Neuronal stem cell (in vitro differentiated cells): ENCODE results near the gene CHST11.

ENCODE experiments used
- DNase-seq: peaks from one replicate; pipeline ENCODE4 v3.0.0-alpha.2; 2013; ENCODE audit warnings: low spot score
- H2AFZ ChIP-seq: one replicate; pipeline ENCODE4 v1.6.1; 2013; ENCODE audit warnings: mild to moderate bottlenecking, low read length, inconsistent platforms
- H2AK5ac ChIP-seq: 2 replicates; pipeline ENCODE4 v1.6.1; 2013; ENCODE audit warnings: low read depth, mild to moderate bottlenecking, inconsistent platforms, low read length, moderate library complexity, mixed read lengths
- H2BK120ac ChIP-seq: 2 replicates; pipeline ENCODE4 v1.6.1; 2013; ENCODE audit warnings: low read depth, mild to moderate bottlenecking, inconsistent platforms, low read length, moderate library complexity, mixed read lengths
- H2BK12ac ChIP-seq: one replicate; pipeline ENCODE4 v1.6.1; 2013; ENCODE audit warnings: low read length, inconsistent platforms
- H2BK15ac ChIP-seq: 2 replicates; pipeline ENCODE4 v1.6.1; 2013; ENCODE audit warnings: mild to moderate bottlenecking, low read length, inconsistent platforms, mixed read lengths
- H2BK5ac ChIP-seq: one replicate; pipeline ENCODE4 v1.6.1; 2013; ENCODE audit warnings: inconsistent platforms, mild to moderate bottlenecking, low read length, moderate library complexity
- H3K14ac ChIP-seq: one replicate; pipeline ENCODE4 v1.6.1; 2013; ENCODE audit warnings: low read length, inconsistent platforms
- H3K18ac ChIP-seq: 2 replicates; pipeline ENCODE4 v1.6.1; 2013; ENCODE audit warnings: low read length, inconsistent platforms
- H3K23ac ChIP-seq: 2 replicates; pipeline ENCODE4 v1.6.1; 2013; ENCODE audit warnings: low read depth, mild to moderate bottlenecking, mixed read lengths, low read length, inconsistent platforms; ENCODE audit not compliant: poor library complexity
- H3K27ac ChIP-seq: replicated peaks from 3 replicates; pipeline ENCODE4 v1.5.1; 2013; ENCODE audit warnings: low read length, inconsistent platforms
- H3K27me3 ChIP-seq, 3 experiments: 2 replicates each; pipeline ENCODE4 v1.6.1; 2013; ENCODE audit warnings: low read length in 3 of 3, mild to moderate bottlenecking in 2 of 3, inconsistent platforms in 1 of 3, low read depth in 1 of 3, mixed read lengths in 1 of 3, moderate library complexity in 1 of 3; ENCODE audit not compliant: control insufficient read depth in 3 of 3, insufficient read depth in 3 of 3
- H3K36me3 ChIP-seq, 2 donors: replicated peaks in 1 of 2; 2 replicates each; pipeline ENCODE4 v1.6.1; 2013; ENCODE audit warnings: low read length in 2 of 2; ENCODE audit not compliant: control insufficient read depth in 2 of 2, insufficient read depth in 2 of 2
- H3K4ac ChIP-seq: 2 replicates; pipeline ENCODE4 v1.6.1; 2013; ENCODE audit warnings: inconsistent platforms, mild to moderate bottlenecking, low read length, moderate library complexity
- H3K4me1 ChIP-seq, 2 donors: 1 replicate in 1 of 2; 2 replicates in 1 of 2; pipeline ENCODE4 v1.6.1; 2013; ENCODE audit warnings: low read length in 2 of 2, low read depth in 1 of 2; ENCODE audit not compliant: control insufficient read depth in 2 of 2, insufficient read depth in 1 of 2
- H3K4me2 ChIP-seq: one replicate; pipeline ENCODE4 v1.6.1; 2013; ENCODE audit warnings: mild to moderate bottlenecking, low read length, inconsistent platforms; ENCODE audit not compliant: insufficient read depth, poor library complexity, severe bottlenecking
- H3K4me3 ChIP-seq, 2 donors: 2 replicates each; pipeline ENCODE4 v1.5.1; 2013; ENCODE audit warnings: low read length in 2 of 2, mild to moderate bottlenecking in 2 of 2, inconsistent platforms in 1 of 2, moderate library complexity in 1 of 2
- H3K79me1 ChIP-seq: one replicate; pipeline ENCODE4 v1.6.1; 2013; ENCODE audit warnings: low read depth, mild to moderate bottlenecking, inconsistent platforms, low read length, moderate library complexity
- H3K9ac ChIP-seq: one replicate; pipeline ENCODE4 v1.6.1; 2013; ENCODE audit warnings: mild to moderate bottlenecking, low read depth, low read length, inconsistent platforms; ENCODE audit not compliant: poor library complexity
- H3K9me3 ChIP-seq, 2 donors: replicated peaks in 1 of 2; 2 replicates each; pipeline versions ENCODE3 to v1.6.1; 2013; ENCODE audit warnings: low read length in 2 of 2, mild to moderate bottlenecking in 2 of 2, inconsistent platforms in 1 of 2, low read depth in 1 of 2, mixed read lengths in 1 of 2, moderate library complexity in 1 of 2; ENCODE audit not compliant: control insufficient read depth in 2 of 2, insufficient read depth in 1 of 2
- H4K8ac ChIP-seq: one replicate; pipeline ENCODE4 v1.6.1; 2013; ENCODE audit warnings: low read depth, mild to moderate bottlenecking, inconsistent platforms, low read length, moderate library complexity
- H4K91ac ChIP-seq: one replicate; pipeline ENCODE4 v1.6.1; 2013; ENCODE audit warnings: low read length, low read depth, mild to moderate bottlenecking, inconsistent platforms; ENCODE audit not compliant: poor library complexity
- WGBS, 2 donors: extraction: QIAGEN DNeasy Blood & Tissue Kit; methylation state at CpG; one replicate each; pipeline ENCODE4 v1.1.7; 2013; ENCODE audit warnings: missing lambda C conversion rate in 2 of 2, mixed read lengths in 1 of 2; ENCODE audit not compliant: insufficient read length in 2 of 2, insufficient replicate concordance in 1 of 2; ENCODE audit errors: extremely low coverage in 2 of 2; 5-methylcytosine and 5-hydroxymethylcytosine counted together

Gene CHST11

GRCh38 chr12:104708891-104709290 is 252.1 kb downstream of the CHST11 start:
- Histone ChIP-seq H3K4me1 (peaks cover 10 to 29% of the 10 kb centered on the region in 2 donors), H2AFZ (no peak overlapping the region), H3K4me2 (no peak overlapping the region), H3K9me3 (no peaks in the 10 kb centered on the region), H3K4me3 (no peak overlapping the region), H2BK12ac (no peak overlapping the region), H3K4ac (no peak overlapping the region), H3K9ac (no peak overlapping the region), H3K36me3 (no peaks in the 10 kb centered on the region), H3K27me3 (no peaks in the 10 kb centered on the region), H3K27ac (no peak overlapping the region), H2AK5ac (no peak overlapping the region), H4K91ac (no peak overlapping the region), H4K8ac (no peak overlapping the region), H2BK5ac (no peak overlapping the region), H3K14ac (no peak overlapping the region), H3K79me1 (no peaks in the 10 kb centered on the region), H2BK120ac (no peak overlapping the region), H2BK15ac (no peak overlapping the region), H3K18ac (no peak overlapping the region), H3K23ac (no peak overlapping the region)
- no CpG with 5 or more reads among the region's 7 CpGs for WGBS, 2 donors
- DNase-seq = no peak

- Histone ChIP-seq H3K36me3 (no peaks in the 10 kb centered on the region), H3K79me1 (no peaks in the 10 kb centered on the region), H4K8ac (no peak overlapping the region), H4K91ac (no peak overlapping the region), H3K14ac (no peak overlapping the region), H2BK15ac (no peak overlapping the region), H2BK12ac (no peak overlapping the region), H3K4me1 (peaks cover 10 to 20% of the 10 kb centered on the region in 2 donors), H3K18ac (no peak overlapping the region), H2AFZ (no peak overlapping the region), H3K4me3 (no peak overlapping the region), H3K4ac (no peak overlapping the region), H2BK120ac (no peak overlapping the region), H3K4me2 (no peak overlapping the region), H2AK5ac (no peak overlapping the region), H2BK5ac (no peak overlapping the region), H3K23ac (no peak overlapping the region), H3K27ac (no peak overlapping the region), H3K9me3 (no peaks in the 10 kb centered on the region), H3K9ac (no peak overlapping the region), H3K27me3 (no peaks in the 10 kb centered on the region)
- WGBS, 2 donors = no CpG with 5 or more reads among the region's 9 CpGs
- no peak for DNase-seq
Measured at GRCh38 chr12:104709692-104710435, 253.1 kb downstream of the CHST11 start.

GRCh38 chr12:104710940-104711689 is 254.4 kb downstream of the CHST11 start:
- no CpG with 5 or more reads among the region's 8 CpGs for WGBS, 2 donors
- H2AK5ac ChIP-seq = no peak overlapping the region
- peaks cover 11 to 15% of the 10 kb centered on the region in 2 donors for H3K4me1 ChIP-seq

GRCh38 chr12:104712477-104712876 is 255.7 kb downstream of the CHST11 start:
- Histone ChIP-seq H3K27ac (no peak overlapping the region), H3K4me1 (peaks cover 11 to 15% of the 10 kb centered on the region in 2 donors), H2AK5ac (no peak overlapping the region), H3K4me2 (no peak overlapping the region), H3K23ac (no peak overlapping the region), H3K4ac (no peak overlapping the region), H2BK120ac (no peak overlapping the region), H3K9ac (no peak overlapping the region), H3K4me3 (no peak overlapping the region), H4K8ac (no peak overlapping the region), H2BK12ac (no peak overlapping the region), H4K91ac (no peak overlapping the region), H3K36me3 (no peaks in the 10 kb centered on the region), H2BK5ac (no peak overlapping the region), H2AFZ (no peak overlapping the region), H3K27me3 (no peaks in the 10 kb centered on the region), H3K14ac (no peak overlapping the region), H3K79me1 (no peaks in the 10 kb centered on the region), H3K18ac (no peak overlapping the region), H2BK15ac (no peak overlapping the region), H3K9me3 (no peaks in the 10 kb centered on the region)
- no CpG with 5 or more reads among the region's 6 CpGs for WGBS, 2 donors
- DNase-seq = no peak

More at GRCh38 chr12:104710940-104711689, 254.4 kb downstream of the CHST11 start:
- no peak overlapping the region for H3K9ac ChIP-seq
- H4K91ac ChIP-seq = no peak overlapping the region
- no peak overlapping the region for H2AFZ ChIP-seq
- DNase-seq = no peak
- H2BK15ac ChIP-seq = no peak overlapping the region
- H3K4me2 ChIP-seq = no peak overlapping the region
- H3K4me3 ChIP-seq = no peak overlapping the region
- H4K8ac ChIP-seq = no peak overlapping the region
- H3K79me1 ChIP-seq = no peaks in the 10 kb centered on the region
- H3K18ac ChIP-seq = no peak overlapping the region
- H3K36me3 ChIP-seq = no peaks in the 10 kb centered on the region
- no peak overlapping the region for H3K4ac ChIP-seq
- H2BK12ac ChIP-seq = no peak overlapping the region
- H2BK120ac ChIP-seq = no peak overlapping the region
- H3K9me3 ChIP-seq = no peaks in the 10 kb centered on the region
- H3K23ac ChIP-seq = no peak overlapping the region
- H2BK5ac ChIP-seq = no peak overlapping the region
- H3K27me3 ChIP-seq = no peaks in the 10 kb centered on the region
- H3K14ac ChIP-seq = no peak overlapping the region
- no peak overlapping the region for H3K27ac ChIP-seq
